CD14-positive monocyte (primary cell): ENCODE measurements around the gene PUSL1. TPM values are rescaled to one million over a fixed set of nuclear protein-coding genes. Genes with fewer than 3 reads are reported as not detected.
A peak's percentile ranks its signal among the peaks of the same experiment; 100 is the strongest.

ENCODE experiments used
- DNase-seq, 3 donors: peaks; one replicate each; pipeline ENCODE4 v3.0.0-alpha.2; 2011 to 2022
- H2AFZ ChIP-seq: 2 replicates; pipeline ENCODE4 v1.6.0; 2012; ENCODE audit warnings: mild to moderate bottlenecking, low read depth, low read length, inconsistent platforms; ENCODE audit not compliant: insufficient read depth, poor library complexity, severe bottlenecking
- H3K27ac ChIP-seq, 2 donors: 1 replicate in 1 of 2; 2 replicates in 1 of 2; pipeline ENCODE4 v1.5.1; 2012 to 2013; ENCODE audit warnings: low read length in 2 of 2, control low read depth in 1 of 2, inconsistent platforms in 1 of 2, low read depth in 1 of 2, mild to moderate bottlenecking in 1 of 2
- H3K27me3 ChIP-seq, 2 donors: one replicate each; pipeline versions ENCODE4 v1.6.0 to v1.6.1; 2011 to 2013; ENCODE audit warnings: low read length in 2 of 2; ENCODE audit not compliant: control insufficient read depth in 2 of 2, insufficient read depth in 2 of 2
- H3K36me3 ChIP-seq, 2 donors: replicated peaks in 1 of 2; 1 replicate in 1 of 2; 2 replicates in 1 of 2; pipeline versions ENCODE4 v1.5.1 to v1.6.1; 2012 to 2013; ENCODE audit warnings: low read length in 2 of 2, control low read depth in 1 of 2, inconsistent platforms in 1 of 2, mild to moderate bottlenecking in 1 of 2; ENCODE audit not compliant: insufficient read depth in 2 of 2, control insufficient read depth in 1 of 2
- H3K4me1 ChIP-seq, 2 donors: 1 replicate in 1 of 2; 2 replicates in 1 of 2; pipeline versions ENCODE4 v1.5.1 to v1.6.1; 2012 to 2013; ENCODE audit warnings: low read length in 2 of 2, control low read depth in 1 of 2, inconsistent platforms in 1 of 2, mild to moderate bottlenecking in 1 of 2, moderate library complexity in 1 of 2; ENCODE audit not compliant: insufficient read depth in 2 of 2, control insufficient read depth in 1 of 2
- H3K4me2 ChIP-seq: replicated peaks from 2 replicates; pipeline ENCODE3; 2012; ENCODE audit warnings: low read length, moderate library complexity, mild to moderate bottlenecking; ENCODE audit not compliant: poor library complexity, severe bottlenecking; ENCODE audit errors: extremely low read depth
- H3K4me3 ChIP-seq, 3 experiments: fragments of 200-600 bp in 1 of 3; sonication (generic) in 1 of 3; replicated peaks in 1 of 3; 1 replicate in 2 of 3; 2 replicates in 1 of 3; pipeline ENCODE4 v1.5.1; 2011 to 2013; ENCODE audit warnings: low read length in 3 of 3, mild to moderate bottlenecking in 3 of 3, control low read depth in 2 of 3, low read depth in 2 of 3, inconsistent platforms in 1 of 3, moderate library complexity in 1 of 3
- H3K79me2 ChIP-seq: 2 replicates; pipeline ENCODE4 v1.6.0; 2012; ENCODE audit warnings: mild to moderate bottlenecking, control low read depth, inconsistent platforms, low read length, moderate library complexity; ENCODE audit not compliant: insufficient read depth
- H3K9ac ChIP-seq: 2 replicates; pipeline ENCODE4 v1.6.0; 2017; ENCODE audit warnings: low read length, mild to moderate bottlenecking; ENCODE audit not compliant: insufficient read depth, poor library complexity, severe bottlenecking
- H3K9me3 ChIP-seq, 2 donors: replicated peaks in 1 of 2; 1 replicate in 1 of 2; 2 replicates in 1 of 2; pipeline versions ENCODE4 v1.5.1 to v1.6.1; 2012 to 2013; ENCODE audit warnings: low read length in 2 of 2, control low read depth in 1 of 2; ENCODE audit not compliant: control insufficient read depth in 1 of 2, insufficient read depth in 1 of 2
- H4K20me1 ChIP-seq: 2 replicates; pipeline ENCODE4 v1.6.0; 2012; ENCODE audit warnings: mild to moderate bottlenecking, low read length, control low read depth, moderate library complexity; ENCODE audit not compliant: insufficient read depth
- H3K27ac Mint-ChIP-seq, 7 donors: one replicate each; pipeline ENCODE4 v1.8.0; 2020; ENCODE audit warnings: mild to moderate bottlenecking in 7 of 7, mixed read lengths in 7 of 7, moderate library complexity in 6 of 7, inconsistent platforms in 2 of 7
- H3K27me3 Mint-ChIP-seq, 3 donors: one replicate each; pipeline ENCODE4 v1.8.0; 2021 to 2022; ENCODE audit warnings: low read depth in 3 of 3, mild to moderate bottlenecking in 3 of 3, mixed read lengths in 3 of 3, moderate library complexity in 3 of 3, inconsistent platforms in 1 of 3
- H3K36me3 Mint-ChIP-seq, 2 donors: one replicate each; pipeline ENCODE4 v1.8.0; 2020; ENCODE audit warnings: mixed read lengths in 2 of 2, inconsistent platforms in 1 of 2, mild to moderate bottlenecking in 1 of 2
- H3K4me1 Mint-ChIP-seq: one replicate; pipeline ENCODE4 v1.8.0; 2020; ENCODE audit warnings: mild to moderate bottlenecking, mixed read lengths
- H3K4me3 Mint-ChIP-seq, 2 donors: one replicate each; pipeline ENCODE4 v1.8.0; 2020; ENCODE audit warnings: mild to moderate bottlenecking in 2 of 2, mixed read lengths in 2 of 2, moderate library complexity in 1 of 2
- H3K9me3 Mint-ChIP-seq, 7 donors: one replicate each; pipeline ENCODE4 v1.8.0; 2020 to 2022; ENCODE audit warnings: mixed read lengths in 7 of 7, mild to moderate bottlenecking in 6 of 7, moderate library complexity in 6 of 7, inconsistent platforms in 2 of 7
- CTCF ChIP-seq: fragments of 200-600 bp; IDR thresholded peaks from one replicate; pipeline ENCODE4 v1.8.0; 2022; ENCODE audit warnings: antibody characterized with exemption, mild to moderate bottlenecking
- WGBS: methylation state at CpG from one replicate; pipeline ENCODE4 v1.1.5; 2013; ENCODE audit warnings: missing lambda C conversion rate; ENCODE audit not compliant: insufficient coverage; 5-methylcytosine and 5-hydroxymethylcytosine counted together
- intact Hi-C, 2 donors: fragments of 100-400 bp; cut with micrococcal nuclease; formaldehyde crosslinking; loops; one replicate each; pipeline versions ENCODE4 v1.15.0 to v1.15.1; 2023
- polyA plus RNA-seq, 3 donors: library from polyadenylated mRNA; depleted of rRNA in 1 of 3; unstranded in 2 of 3; stranded (reverse) in 1 of 3; fragments of 300-500 nt in 2 of 3; fragments of >200 nt in 1 of 3; fragmentation: Illumina TruSeq in 2 of 3; gene quantifications; 1 replicate in 2 of 3; 2 replicates in 1 of 3; pipeline ENCODE4 v1.2.3, GENCODE V29; 2012 to 2021

PUSL1 gene
- polyA plus RNA-seq, 3 donors, result 13.8 to 27.4 (median 14.8) TPM

GRCh38 chr1:1356796-1357401 is 48.5 kb downstream of the PUSL1 start:
- Histone ChIP-seq H3K4me3 (no peak overlapping the region), H3K79me2 (no peaks in the 10 kb centered on the region), H2AFZ (no peak overlapping the region), H3K4me1 (no peaks in the 10 kb centered on the region), H3K36me3 (no peaks in the 10 kb centered on the region), H3K9ac (no peak overlapping the region), H3K27ac (no peak overlapping the region), H3K27me3 (peaks cover 11 to 82% of the 10 kb centered on the region in 2 donors), H4K20me1 (peaks cover under 1% of the 10 kb centered on the region), H3K4me2 (no peak overlapping the region), H3K9me3 (no peaks in the 10 kb centered on the region)
- no peak overlapping the region for H3K27ac Mint-ChIP-seq
- H3K4me3 Mint-ChIP-seq, result peak overlapping the region in 1 of 2 donors; percentile 37
- 77% methylated on average over 22 of the region's 26 CpGs for WGBS
- intact Hi-C loops, result no loop called here
- peaks cover 0 to 6% of the 10 kb centered on the region in 2 donors for H3K36me3 Mint-ChIP-seq
- H3K4me1 Mint-ChIP-seq, result peaks cover 5% of the 10 kb centered on the region
- no peak for TF ChIP-seq CTCF
- no peak for DNase-seq
- peaks cover 0 to 10% (median 7%) of the 10 kb centered on the region in 7 donors for H3K9me3 Mint-ChIP-seq
- H3K27me3 Mint-ChIP-seq, result peaks cover 69 to 99% (median 75%) of the 10 kb centered on the region in 3 donors

GRCh38 chr1:1357871-1358432 is 49.6 kb downstream of the PUSL1 start:
- no peaks in the 10 kb centered on the region for H4K20me1 ChIP-seq
- H3K4me1 ChIP-seq, result no peaks in the 10 kb centered on the region
- H3K27ac Mint-ChIP-seq, result no peak overlapping the region
- DNase-seq, result no peak
- H3K27me3 ChIP-seq, result peaks cover 11 to 75% of the 10 kb centered on the region in 2 donors
- peaks cover 0 to 2% of the 10 kb centered on the region in 2 donors for H3K36me3 Mint-ChIP-seq
- no peaks in the 10 kb centered on the region for H3K36me3 ChIP-seq
- H3K9ac ChIP-seq, result no peak overlapping the region
- H2AFZ ChIP-seq, result peak overlapping the region; percentile 21
- H3K27ac ChIP-seq, result no peak overlapping the region
- no peaks in the 10 kb centered on the region for H3K9me3 ChIP-seq
- 26% methylated on average over 15 of the region's 18 CpGs for WGBS
- peaks cover 6% of the 10 kb centered on the region for H3K4me1 Mint-ChIP-seq
- no peak overlapping the region for H3K4me3 ChIP-seq
- H3K9me3 Mint-ChIP-seq, result peaks cover 0 to 10% (median 3%) of the 10 kb centered on the region in 7 donors
- H3K79me2 ChIP-seq, result no peaks in the 10 kb centered on the region
- peak overlapping the region in 1 of 2 donors; percentile 48 for H3K4me3 Mint-ChIP-seq
- H3K4me2 ChIP-seq, result no peak overlapping the region
- TF ChIP-seq CTCF, result no peak
- intact Hi-C loops, result no loop called here
- H3K27me3 Mint-ChIP-seq, result peaks cover 69 to 99% (median 71%) of the 10 kb centered on the region in 3 donors
